ENCODE measurements around the gene PUS10. TPM values are rescaled to one million over a fixed set of nuclear protein-coding genes. Genes with fewer than 3 reads are reported as not detected.

Gene PUS10, protein sequence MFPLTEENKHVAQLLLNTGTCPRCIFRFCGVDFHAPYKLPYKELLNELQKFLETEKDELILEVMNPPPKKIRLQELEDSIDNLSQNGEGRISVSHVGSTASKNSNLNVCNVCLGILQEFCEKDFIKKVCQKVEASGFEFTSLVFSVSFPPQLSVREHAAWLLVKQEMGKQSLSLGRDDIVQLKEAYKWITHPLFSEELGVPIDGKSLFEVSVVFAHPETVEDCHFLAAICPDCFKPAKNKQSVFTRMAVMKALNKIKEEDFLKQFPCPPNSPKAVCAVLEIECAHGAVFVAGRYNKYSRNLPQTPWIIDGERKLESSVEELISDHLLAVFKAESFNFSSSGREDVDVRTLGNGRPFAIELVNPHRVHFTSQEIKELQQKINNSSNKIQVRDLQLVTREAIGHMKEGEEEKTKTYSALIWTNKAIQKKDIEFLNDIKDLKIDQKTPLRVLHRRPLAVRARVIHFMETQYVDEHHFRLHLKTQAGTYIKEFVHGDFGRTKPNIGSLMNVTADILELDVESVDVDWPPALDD
- 2.7 and 3.0 TPM in 2 replicates for total RNA-seq

DNA sequence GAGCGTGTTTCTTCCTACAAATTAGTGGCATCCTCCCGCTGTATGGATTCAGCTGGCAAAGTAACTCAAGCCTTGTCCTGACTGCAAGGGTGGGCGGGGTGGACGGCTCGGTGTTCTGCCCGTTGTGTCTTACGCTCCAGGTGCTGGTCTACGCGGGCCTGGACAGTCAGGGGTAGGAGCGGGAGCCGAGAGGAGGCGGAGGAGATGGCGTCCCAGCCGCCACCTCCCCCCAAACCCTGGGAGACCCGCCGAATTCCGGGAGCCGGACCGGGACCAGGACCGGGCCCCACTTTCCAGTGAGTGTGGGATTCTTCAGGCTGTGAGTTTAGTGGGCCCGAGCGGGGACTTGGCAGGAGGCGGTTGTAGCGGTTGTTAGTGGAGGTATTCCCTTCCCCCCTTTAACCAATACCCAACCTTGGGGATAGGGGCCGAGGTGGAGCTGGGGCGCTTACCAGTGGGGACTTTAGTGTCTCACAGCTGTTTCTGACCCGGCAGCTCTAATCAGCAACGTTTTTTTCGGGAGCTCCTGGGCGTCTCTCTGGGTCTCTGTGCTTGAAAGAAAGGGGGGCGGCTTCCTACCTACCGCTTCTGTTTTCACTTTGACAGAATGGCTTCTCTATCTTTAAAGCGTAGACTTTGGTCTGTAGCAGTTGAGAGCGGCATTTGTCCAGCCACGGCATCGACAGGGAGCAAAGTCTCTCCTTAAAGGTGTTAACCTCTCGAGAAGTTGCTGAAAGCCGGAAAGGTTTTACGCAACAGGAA is at the start of gene PUS10, which contains the start of gene PEX13:
TSS of gene PUS10 (minus strand) at position 700 of the 762 bp plus-strand sequence. CDS start 6,365 bp downstream, outside the sequence.
TSS of gene PEX13 (plus strand) at position 165 of the 762 bp plus-strand sequence. CDS start at position 205, 40 bp downstream.

DNA sequence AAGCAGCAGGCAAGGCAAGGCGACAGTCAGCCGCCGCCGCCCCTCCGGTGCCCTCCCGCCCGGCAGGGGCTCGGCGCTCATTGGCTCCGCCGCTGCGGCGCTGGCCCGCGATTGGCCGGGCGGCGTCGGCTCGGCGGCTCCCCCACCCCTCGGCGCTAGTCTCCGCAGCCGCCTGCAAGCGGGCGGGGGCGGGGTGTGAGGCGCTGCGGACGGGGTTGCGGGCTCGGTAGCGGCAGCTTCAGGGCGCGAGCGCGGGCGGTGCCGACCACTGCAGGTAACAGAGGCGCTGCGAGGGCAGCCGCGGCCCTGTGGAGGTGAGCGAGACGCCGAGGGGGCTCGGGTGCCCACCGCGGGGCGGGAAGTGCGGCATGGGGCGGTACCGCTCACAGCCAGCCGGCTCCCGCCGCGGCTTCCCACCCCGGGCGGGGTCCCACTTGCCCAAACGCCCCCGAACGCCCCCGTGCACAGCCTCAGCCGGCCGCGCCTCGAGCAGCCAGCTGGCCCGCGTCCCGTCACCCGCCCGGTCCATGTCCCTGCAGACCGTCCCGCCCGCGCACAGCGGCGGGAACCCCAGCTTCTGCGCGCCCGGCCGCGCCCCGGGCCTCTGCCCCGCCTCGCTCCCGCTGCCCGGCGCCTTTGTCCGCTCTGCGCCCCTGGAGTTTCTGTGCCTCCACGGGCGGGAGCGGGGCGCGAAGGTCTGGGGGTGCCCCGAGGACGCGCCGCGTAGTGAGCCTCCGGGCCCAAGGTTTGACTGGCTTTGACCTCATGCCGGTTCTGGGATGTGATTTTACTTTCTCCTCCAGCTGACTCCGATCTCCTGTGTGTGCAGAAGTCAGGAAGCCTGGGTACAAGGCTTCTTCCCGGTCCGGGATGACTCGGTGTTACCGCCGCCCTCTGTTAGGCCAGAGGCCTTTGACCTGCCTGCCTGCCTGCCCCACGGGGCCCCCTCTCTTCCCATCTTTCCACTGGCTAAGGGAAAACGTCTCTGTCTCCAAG is 48.0 kb upstream of the PUS10 start, which contains the start of gene SANBR:
TSS of gene SANBR (plus strand) at position 158 of the 996 bp plus-strand sequence. CDS start 4,480 bp downstream, outside the sequence.

Other genes with a start within 250 kb of the PUS10 start
- gene REL, start 136.7 kb downstream of the PUS10 start, total RNA-seq: 3.2 and 3.7 TPM in 2 replicates
- gene PEX13, start 535 bp downstream of the PUS10 start, total RNA-seq: 11.7 and 25.8 TPM in 2 replicates
- 0.94 and 3.0 TPM in 2 replicates for gene SANBR, start 47.6 kb upstream of the PUS10 start, total RNA-seq
- 6.4 and 9.7 TPM in 2 replicates for gene C2orf74, start 143.9 kb upstream of the PUS10 start, total RNA-seq